ENCODE measurements around the gene RBM8A. TPM values are rescaled to one million over a fixed set of nuclear protein-coding genes. Genes with fewer than 3 reads are reported as not detected.

Gene RBM8A
- total RNA-seq (100 to 1,000 TPM in 1 of 4 donors, 10 to 100 TPM in 3; 77.8 to 102 (median 96.8) TPM), polyA plus RNA-seq (100 to 1,000 TPM in 2 of 3 donors, 10 to 100 TPM in 1; 87.1 to 138 (median 101) TPM)

- TF ChIP-seq POLR2A (IDR thresholded peaks at IDR 0.05) (peak; percentile 98 to 99), EP300 (IDR thresholded peaks at IDR 0.05) (no peak), CTCF (IDR thresholded peaks at IDR 0.05) (peak; percentile 15 to 79 (median 68)), POLR2AphosphoS5 (IDR thresholded peaks at IDR 0.05) (peak; percentile 99 to 100 (median 99))
- peak; percentile 98 for DNase-seq
- Histone ChIP-seq H3K4me1 (peaks cover 0 to 20% (median 19%) of the 10 kb centered on the region in 4 donors), H3K27ac (peak within 1 kb of the TSS; percentile 90 to 93 (median 92)), H3K27me3 (no peaks in the 10 kb centered on the region), H3K9me3 (no peaks in the 10 kb centered on the region), H3K36me3 (peaks cover 0 to 36% (median 0%) of the 10 kb centered on the region in 4 donors), H3K4me3 (peak within 1 kb of the TSS; percentile 58 to 70 (median 66))
- intact Hi-C loops (cut with DNase I), result loop anchor here (2.0 kb wide), 1 partner anchor 34 kb away; no protein-coding TSS in a partner anchor
- WGBS, 2 donors, result 0% methylated on average over 41 of the region's 41 CpGs
Measured at GRCh38 chr1:145927063-145927886, at the start of gene RBM8A. TSS of gene RBM8A (minus strand) at chr1:145927484. CDS start at chr1:145927426, 58 bp downstream.

- Histone ChIP-seq H3K27me3 (no peaks in the 10 kb centered on the region), H3K4me3 (no peak overlapping the region), H3K9me3 (no peaks in the 10 kb centered on the region), H3K36me3 (peaks cover 0 to 5% (median 0%) of the 10 kb centered on the region in 4 donors), H3K4me1 (peaks cover 0 to 47% (median 46%) of the 10 kb centered on the region in 4 donors), H3K27ac (peak overlapping the region; percentile 92 to 96 (median 94))
- 79 to 87% methylated on average over 5 of the region's 5 CpGs for WGBS, 2 donors
- intact Hi-C loops (cut with DNase I), result loop anchor here (1.0 kb wide), 2 partner anchors 30 to 36 kb away; no protein-coding TSS in a partner anchor
- no peak for DNase-seq
- TF ChIP-seq EP300 (IDR thresholded peaks at IDR 0.05), result no peak
Measured at GRCh38 chr1:145977016-145977415, 49.7 kb upstream of the RBM8A start.

GRCh38 chr1:145975216-145975615, 47.9 kb upstream of the RBM8A start:
- Histone ChIP-seq H3K9me3 (no peaks in the 10 kb centered on the region), H3K36me3 (peaks cover 0 to 5% (median 0%) of the 10 kb centered on the region in 4 donors), H3K27ac (no peak overlapping the region), H3K4me1 (peaks cover 0 to 29% (median 28%) of the 10 kb centered on the region in 4 donors), H3K27me3 (no peaks in the 10 kb centered on the region), H3K4me3 (no peak overlapping the region)
- intact Hi-C loops (cut with DNase I), result no loop called here
- 82 to 87% methylated on average over 4 of the region's 4 CpGs for WGBS, 2 donors
- no peak for DNase-seq
- no peak for TF ChIP-seq POLR2AphosphoS5 (IDR thresholded peaks at IDR 0.05)
- no peak for TF ChIP-seq POLR2A (IDR thresholded peaks at IDR 0.05)
- no peak for TF ChIP-seq CTCF (IDR thresholded peaks at IDR 0.05)
- no peak for TF ChIP-seq EP300 (IDR thresholded peaks at IDR 0.05)

- no peak overlapping the region for H3K27ac ChIP-seq
- H3K4me1 ChIP-seq, result peaks cover 0 to 24% (median 23%) of the 10 kb centered on the region in 4 donors
- peaks cover 0 to 5% (median 0%) of the 10 kb centered on the region in 4 donors for H3K36me3 ChIP-seq
- TF ChIP-seq POLR2AphosphoS5 (IDR thresholded peaks at IDR 0.05), result no peak
- TF ChIP-seq CTCF (IDR thresholded peaks at IDR 0.05), result no peak
- no peak for DNase-seq
- WGBS, 2 donors, result 84 to 87% methylated on average over 7 of the region's 7 CpGs
- intact Hi-C loops (cut with DNase I), result no loop called here
- no peak overlapping the region for H3K4me3 ChIP-seq
- no peaks in the 10 kb centered on the region for H3K9me3 ChIP-seq
- H3K27me3 ChIP-seq, result no peaks in the 10 kb centered on the region
Measured at GRCh38 chr1:145974721-145975120, 47.4 kb upstream of the RBM8A start.

- TF ChIP-seq POLR2AphosphoS5 (IDR thresholded peaks at IDR 0.05) (no peak), POLR2A (IDR thresholded peaks at IDR 0.05) (no peak), CTCF (IDR thresholded peaks at IDR 0.05) (no peak)
- Histone ChIP-seq H3K27ac (no peak overlapping the region), H3K9me3 (no peaks in the 10 kb centered on the region), H3K27me3 (no peaks in the 10 kb centered on the region), H3K4me1 (peaks cover 0 to 5% (median 5%) of the 10 kb centered on the region in 4 donors), H3K36me3 (peaks cover 0 to 5% (median 0%) of the 10 kb centered on the region in 4 donors), H3K4me3 (no peak overlapping the region)
- intact Hi-C loops (cut with DNase I), result no loop called here
- 81 to 84% methylated on average over 7 of the region's 7 CpGs for WGBS, 2 donors
- DNase-seq, result no peak
Measured at GRCh38 chr1:145972580-145972979, 45.3 kb upstream of the RBM8A start.
